Measurements from ENCODE around the gene LRIT1.

The LRIT1 gene

GRCh38 chr10:84254552-84255478, 13.5 kb upstream of the LRIT1 start:
- no peak for DNase-seq (ENCODE audit: low read depth)

- no peak for DNase-seq (ENCODE audit: low read depth)
These were observed 7.4 kb upstream of the LRIT1 start for GRCh38 chr10:84248794-84249193.

- no peak for DNase-seq (ENCODE audit: low read depth)
These were observed 6.2 kb upstream of the LRIT1 start for GRCh38 chr10:84247496-84247895.

GRCh38 chr10:84244651-84245270, 3.4 kb upstream of the LRIT1 start, which contains the start of gene RGR:
RGR (plus strand) TSS chr10:84245053; CDS start chr10:84245091, 38 bp downstream.
- DNase-seq (ENCODE audit: low read depth), result no peak

GRCh38 chr10:84243759-84244158, 2.4 kb upstream of the LRIT1 start:
- no peak for DNase-seq (ENCODE audit: low read depth)

GRCh38 chr10:84238909-84239308, 2.4 kb downstream of the LRIT1 start:
- DNase-seq (ENCODE audit: low read depth), result no peak

- no peak for DNase-seq (ENCODE audit: low read depth)
These were observed 3.9 kb downstream of the LRIT1 start for GRCh38 chr10:84237199-84238051.

- no peak for DNase-seq (ENCODE audit: low read depth)
These were observed 4.5 kb downstream of the LRIT1 start for GRCh38 chr10:84236807-84237198.

GRCh38 chr10:84235096-84235495, 6.2 kb downstream of the LRIT1 start:
- no peak for DNase-seq (ENCODE audit: low read depth)

GRCh38 chr10:84234479-84234878, 6.9 kb downstream of the LRIT1 start:
- DNase-seq (ENCODE audit: low read depth), result no peak

- DNase-seq (ENCODE audit: low read depth), result no peak
These were observed 7.4 kb downstream of the LRIT1 start for GRCh38 chr10:84233940-84234339.

GRCh38 chr10:84232376-84232775, 9.0 kb downstream of the LRIT1 start:
- no peak for DNase-seq (ENCODE audit: low read depth)

- no peak for DNase-seq (ENCODE audit: low read depth)
These were observed 11.0 kb downstream of the LRIT1 start for GRCh38 chr10:84230359-84230758.

GRCh38 chr10:84227810-84228209, 13.5 kb downstream of the LRIT1 start:
- DNase-seq (ENCODE audit: low read depth), result no peak

- no peak for DNase-seq (ENCODE audit: low read depth)
These were observed 14.7 kb downstream of the LRIT1 start for GRCh38 chr10:84226616-84227015.

GRCh38 chr10:84225427-84226173, 15.7 kb downstream of the LRIT1 start, which contains the start of gene LRIT2:
LRIT2 (minus strand) TSS chr10:84225544; CDS start chr10:84225520, 24 bp downstream.
- no peak for DNase-seq (ENCODE audit: low read depth)

GRCh38 chr10:84224411-84225028, 16.8 kb downstream of the LRIT1 start:
- no peak for DNase-seq (ENCODE audit: low read depth)

- no peak for DNase-seq (ENCODE audit: low read depth)
These were observed 19.4 kb downstream of the LRIT1 start for GRCh38 chr10:84221916-84222315.

GRCh38 chr10:84217746-84218145, 23.6 kb downstream of the LRIT1 start:
- DNase-seq (ENCODE audit: low read depth), result no peak

GRCh38 chr10:84216834-84217233, 24.5 kb downstream of the LRIT1 start:
- no peak for DNase-seq (ENCODE audit: low read depth)

- no peak for DNase-seq (ENCODE audit: low read depth)
These were observed 26.6 kb downstream of the LRIT1 start for GRCh38 chr10:84214612-84215235.
